GM19463 (cell line): ENCODE data around the gene CCDC179.

Source experiments
- ATAC-seq: cut with Tn5 transposase; IDR thresholded peaks from one replicate; pipeline ENCODE4 v1.9.1; 2021; ENCODE audit warnings: mild to moderate bottlenecking, moderate library complexity; ENCODE audit not compliant: unreplicated experiment

The CCDC179 gene

DNA sequence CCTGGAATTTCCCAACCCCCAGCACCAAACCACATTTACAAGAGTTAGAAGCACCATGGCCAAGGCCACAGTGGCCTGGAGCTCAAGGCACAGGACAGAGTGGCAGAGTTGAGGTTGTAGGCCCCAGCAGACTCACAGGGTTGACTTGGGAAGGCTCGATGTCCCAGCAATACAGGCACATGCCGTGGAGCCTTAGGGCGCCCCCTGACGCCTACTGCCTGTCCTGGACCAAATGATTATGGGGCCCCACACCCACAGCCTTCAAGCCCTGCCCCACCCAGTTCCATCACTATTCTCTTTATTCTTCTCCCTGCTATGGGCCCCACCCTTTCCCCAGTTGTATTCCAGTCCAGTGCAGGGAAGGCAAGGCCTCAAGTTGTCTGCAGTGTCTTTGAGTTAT, at the start of gene CCDC179:
CCDC179 (minus strand) TSS at position 234 of the 400 bp plus-strand sequence; CDS start at position 181, 53 bp downstream.
- no peak for ATAC-seq

DNA sequence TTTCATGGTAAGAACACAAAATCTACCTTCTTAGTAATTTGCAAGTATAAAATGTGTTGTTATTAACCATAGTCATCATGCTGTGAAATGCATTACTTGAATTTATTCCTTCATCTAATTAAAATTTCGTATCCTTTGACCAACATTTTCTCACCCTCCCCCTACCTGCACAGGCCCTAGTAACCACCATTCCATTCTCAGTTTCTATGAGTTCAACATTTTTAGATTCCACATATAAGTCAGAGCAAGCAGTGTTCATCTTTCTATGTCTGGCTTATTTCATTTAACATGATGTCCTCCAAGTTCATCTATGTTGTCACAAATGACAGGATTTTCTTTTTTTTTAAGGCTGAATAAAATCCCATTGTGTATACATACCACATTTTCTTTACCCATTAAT, 43.5 kb upstream of the CCDC179 start:
- no peak for ATAC-seq

DNA sequence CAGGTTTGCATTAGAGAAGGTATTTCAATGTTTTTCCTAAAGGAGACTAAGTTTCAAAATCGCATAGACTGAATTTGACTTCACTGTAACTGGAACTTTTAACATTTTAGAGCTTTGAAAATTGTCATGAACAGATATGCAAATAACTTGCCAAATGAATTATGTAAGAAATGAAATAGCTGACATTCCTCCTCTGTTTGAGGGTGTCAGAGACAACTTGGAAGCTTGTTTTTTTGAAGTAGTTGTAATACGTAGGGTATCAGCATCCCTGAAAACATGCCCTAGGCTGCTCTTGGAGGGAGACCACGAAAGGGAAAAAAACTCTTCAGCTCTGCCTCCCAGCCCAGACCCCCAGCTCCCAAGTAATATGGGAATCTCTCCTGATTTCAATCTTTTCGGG, 41.3 kb upstream of the CCDC179 start:
- ATAC-seq = no peak

DNA sequence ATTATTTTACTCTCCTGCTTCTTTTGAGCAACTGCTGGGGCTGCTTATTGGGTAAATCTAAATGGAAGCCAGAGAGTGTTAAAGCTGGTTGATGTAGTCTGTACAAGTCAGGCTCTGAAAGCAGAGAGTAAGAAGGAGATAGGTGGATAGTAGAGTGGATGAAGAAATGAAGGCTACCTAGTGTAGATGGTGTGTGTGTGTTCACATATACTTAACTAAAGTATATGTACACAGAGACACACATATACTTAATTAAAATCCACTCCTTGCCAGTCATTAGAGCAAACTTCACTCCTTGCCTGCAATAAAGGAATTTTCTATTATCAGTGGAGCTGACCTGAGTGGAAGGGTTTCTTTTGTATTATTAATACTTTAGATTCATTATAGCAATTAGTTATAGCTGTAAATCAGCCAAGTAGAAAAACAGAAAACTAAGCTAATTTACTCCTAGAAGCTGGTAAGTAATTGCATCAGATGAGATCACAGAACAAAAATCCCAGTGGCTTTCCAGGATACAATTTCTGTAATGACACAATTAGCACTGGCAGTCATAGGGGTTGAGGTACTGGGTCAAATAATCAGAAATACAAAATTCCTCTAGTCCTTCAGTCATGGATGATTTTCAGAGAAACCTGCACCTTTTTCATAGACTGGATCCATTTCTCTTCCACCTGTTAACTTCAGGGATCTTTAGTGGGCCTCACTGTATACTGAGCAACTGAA, 40.7 kb upstream of the CCDC179 start:
- ATAC-seq = no peak

DNA sequence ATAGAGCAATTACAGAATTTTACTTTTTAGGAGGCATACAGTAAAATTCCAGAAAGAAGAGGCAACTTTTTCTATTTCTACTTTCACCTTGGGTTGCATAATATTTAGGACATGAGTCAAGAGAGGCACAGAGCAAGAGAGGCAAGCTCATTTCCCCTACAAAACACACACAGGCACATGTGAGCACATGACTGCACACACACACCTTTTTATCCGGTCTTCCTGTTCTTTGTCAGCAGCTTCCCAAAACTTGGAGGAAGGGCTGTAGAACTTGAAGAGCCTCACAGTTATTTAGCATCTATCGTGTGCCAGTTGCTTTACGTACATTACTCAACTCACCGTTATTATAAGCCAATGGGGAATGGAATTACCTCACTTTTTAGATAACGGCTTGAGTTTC, 37.8 kb upstream of the CCDC179 start:
- no peak for ATAC-seq

DNA sequence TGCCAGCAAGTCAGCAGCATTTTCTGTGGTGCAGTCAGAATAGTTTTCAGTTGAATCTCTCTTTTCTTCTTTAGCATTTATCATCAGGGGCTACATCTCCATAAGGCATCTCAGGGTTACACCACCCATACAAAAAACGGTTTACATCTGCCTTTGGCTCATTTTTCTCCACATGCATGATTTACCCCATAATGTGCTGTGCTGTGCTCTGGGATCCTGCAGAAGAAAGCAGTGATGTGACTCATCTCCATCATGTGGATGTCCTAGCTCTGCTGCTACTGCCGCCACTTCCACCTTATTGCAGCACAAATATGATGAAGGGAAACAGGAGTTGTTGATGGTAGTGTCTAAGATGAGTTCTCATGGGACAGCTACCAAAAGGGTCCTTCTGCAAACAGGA, 30.0 kb upstream of the CCDC179 start:
- ATAC-seq = no peak

DNA sequence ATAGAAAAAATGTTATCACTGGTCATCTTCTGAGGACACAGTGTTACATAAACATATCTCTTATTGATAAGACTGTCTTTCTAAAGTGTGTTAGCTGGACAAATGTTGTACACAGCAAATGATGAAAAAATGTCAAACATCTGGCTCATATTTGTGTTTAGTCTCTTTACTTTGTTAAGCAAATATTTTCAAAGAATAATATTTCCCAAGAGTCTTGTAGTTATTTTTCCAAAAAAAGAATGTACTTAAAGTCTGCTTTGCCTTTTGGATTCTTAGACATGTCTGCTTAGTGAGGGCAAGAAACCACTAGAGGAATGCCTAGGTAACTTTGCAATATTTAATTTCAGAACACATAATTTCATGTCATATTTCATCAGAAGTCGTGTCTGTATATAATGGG, 23.9 kb upstream of the CCDC179 start:
- no peak for ATAC-seq

DNA sequence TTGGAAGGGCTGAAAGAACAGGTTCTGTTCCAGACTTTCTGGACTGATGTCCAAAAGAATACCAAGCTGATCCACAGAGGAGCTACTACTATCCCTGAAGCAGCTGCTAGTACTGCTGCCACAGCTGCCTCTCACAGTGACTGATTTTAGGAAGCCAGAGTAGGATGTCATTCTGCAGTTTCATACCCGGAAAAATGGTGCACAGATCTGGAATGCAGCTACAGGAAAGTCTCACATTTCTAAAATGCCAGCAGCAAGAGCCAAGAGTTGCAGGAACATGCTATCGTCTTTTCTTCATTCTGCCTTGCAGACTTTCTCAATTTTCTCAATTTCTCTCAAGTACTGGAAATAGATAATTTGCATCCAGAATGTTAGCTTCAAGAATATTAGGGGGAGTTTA, 19.4 kb upstream of the CCDC179 start:
- no peak for ATAC-seq

DNA sequence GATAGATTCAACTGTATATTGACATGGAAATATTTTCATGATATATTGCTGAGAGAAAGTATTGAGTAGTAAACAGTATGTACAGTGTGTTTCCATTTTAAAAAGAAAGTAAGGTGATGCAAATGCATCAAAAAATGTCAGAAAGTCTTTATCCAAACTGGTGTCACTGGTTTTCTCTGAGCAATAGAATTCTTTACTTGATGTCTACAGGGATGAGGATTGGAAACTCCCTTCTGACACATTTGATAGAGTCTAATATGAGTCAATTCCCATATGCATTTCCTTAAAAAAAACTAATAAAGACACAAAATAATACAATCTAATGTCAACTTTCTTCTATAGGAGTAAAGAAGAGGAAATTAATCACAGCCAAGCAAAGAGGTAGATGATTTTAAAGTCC, 18.3 kb upstream of the CCDC179 start:
- ATAC-seq = no peak

DNA sequence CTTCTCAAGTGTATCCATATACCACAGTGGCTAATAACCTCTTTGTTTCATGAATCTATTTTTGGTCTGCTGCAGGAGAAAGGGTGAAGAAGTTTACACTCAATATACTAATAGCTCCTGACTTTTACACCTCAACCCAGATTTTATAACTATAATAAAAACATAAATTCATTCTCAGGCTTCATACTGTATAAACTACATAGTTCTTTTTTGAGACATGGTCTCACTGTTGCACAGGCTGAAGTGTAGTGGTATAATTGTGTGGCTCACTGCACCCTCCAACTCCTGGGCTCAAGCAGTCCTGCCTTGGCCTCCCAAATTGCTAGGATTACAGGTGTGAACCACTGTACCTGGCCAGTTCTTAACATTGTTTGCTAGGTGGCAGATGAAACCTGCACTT, 17.8 kb upstream of the CCDC179 start:
- ATAC-seq = no peak

DNA sequence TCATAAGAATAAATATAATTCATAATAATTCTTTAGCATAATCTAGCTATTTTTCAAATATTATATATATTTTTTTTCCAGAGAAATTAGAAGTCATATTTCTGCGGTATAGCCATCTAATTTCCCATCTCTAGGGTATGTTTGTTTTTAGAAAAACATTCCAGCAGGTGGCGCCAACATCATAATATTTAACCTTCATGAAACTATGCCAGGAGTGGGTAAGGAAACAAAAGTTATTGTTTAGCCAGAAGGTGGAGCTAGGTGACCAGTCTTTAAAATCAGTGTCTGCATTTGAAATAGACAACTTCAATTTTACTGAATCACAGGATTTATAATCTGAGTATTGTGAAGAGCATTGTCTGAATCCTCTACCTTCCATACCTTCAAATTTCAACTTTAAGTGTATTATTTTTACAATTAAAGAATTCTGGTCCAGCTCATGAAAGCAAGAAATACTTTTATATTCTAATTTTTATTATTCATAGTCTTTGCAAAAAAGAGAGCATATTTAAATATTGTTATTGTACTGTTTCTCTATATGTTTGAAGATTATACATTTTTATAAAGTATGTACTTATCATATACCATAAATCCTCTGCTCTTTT, 15.7 kb upstream of the CCDC179 start:
- peak; percentile 96 for ATAC-seq

DNA sequence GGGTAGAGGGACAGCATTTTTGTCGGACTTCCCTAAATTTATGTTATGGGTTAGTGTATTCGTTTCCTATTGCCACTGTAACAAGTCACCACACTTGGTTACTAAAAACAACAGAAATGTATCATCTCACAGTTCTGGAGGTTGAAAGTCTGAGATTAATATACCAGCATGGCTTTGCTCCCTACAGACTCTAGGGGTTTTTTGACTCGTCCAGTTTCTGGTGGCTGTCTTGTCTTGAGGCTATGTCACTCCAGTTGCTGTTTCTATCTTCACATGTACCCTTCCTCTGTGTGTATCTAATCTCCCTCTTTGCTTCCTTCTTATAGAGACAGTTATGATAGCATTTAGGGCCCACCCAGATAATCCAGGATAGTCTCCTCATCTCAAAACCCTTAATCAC, 9.1 kb upstream of the CCDC179 start:
- ATAC-seq = peak; percentile 69

DNA sequence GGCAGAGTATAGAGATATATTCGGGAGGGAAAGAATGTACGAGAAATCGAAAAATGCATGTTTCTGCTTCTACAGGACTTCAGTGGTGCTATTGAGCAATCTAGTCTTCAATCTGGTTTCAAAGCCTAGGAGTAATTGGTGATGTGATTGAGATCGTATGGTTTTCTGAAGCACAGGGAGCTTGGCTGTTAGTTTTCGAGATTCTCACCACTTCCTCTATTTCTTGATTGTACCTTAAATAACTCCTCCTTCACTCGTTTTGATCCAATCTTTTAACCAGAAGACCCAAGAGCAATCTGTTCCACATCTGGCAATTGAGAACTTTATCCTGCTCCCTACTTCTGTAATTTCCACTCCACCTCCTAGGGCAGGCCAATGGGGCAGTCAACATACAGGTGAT, 518 bp downstream of the CCDC179 start:
- ATAC-seq = no peak

DNA sequence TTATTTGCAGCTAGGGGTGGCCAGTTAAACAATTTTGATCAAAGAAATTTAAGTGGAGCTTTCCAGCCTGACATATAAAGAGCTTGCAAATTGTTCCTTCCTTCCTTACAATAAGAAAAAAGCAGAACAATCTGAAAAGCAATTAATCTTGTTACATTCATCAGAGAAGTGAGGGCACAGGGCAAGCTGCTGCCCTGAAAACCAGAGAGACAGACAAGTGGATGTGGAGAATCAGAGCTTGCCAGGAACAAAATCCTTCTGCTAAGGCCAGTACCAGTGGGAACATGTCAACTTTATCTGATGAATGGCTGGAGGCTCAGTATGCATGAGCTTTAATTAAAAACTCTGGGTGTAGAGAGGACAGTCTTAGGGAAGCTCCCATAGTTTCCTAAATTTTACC, 8.8 kb downstream of the CCDC179 start:
- ATAC-seq = no peak

DNA sequence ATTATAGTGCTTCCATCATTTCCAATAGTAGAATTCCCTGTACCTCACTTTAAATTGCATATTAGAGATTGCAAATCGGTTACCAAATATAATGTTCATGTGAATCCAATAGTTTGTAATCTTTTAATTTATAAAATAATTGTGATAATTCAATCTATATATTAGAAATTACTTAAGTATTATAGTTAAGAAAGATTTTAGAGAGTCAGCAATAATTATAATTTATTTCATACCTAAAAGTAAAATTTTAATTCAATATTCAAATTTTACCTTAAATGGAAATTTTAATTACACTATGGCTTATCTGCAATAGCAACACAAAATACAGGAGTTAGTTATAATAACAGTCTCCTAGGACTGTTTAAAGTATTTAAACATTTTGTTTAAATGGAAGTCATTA, 13.5 kb downstream of the CCDC179 start:
- ATAC-seq = no peak

DNA sequence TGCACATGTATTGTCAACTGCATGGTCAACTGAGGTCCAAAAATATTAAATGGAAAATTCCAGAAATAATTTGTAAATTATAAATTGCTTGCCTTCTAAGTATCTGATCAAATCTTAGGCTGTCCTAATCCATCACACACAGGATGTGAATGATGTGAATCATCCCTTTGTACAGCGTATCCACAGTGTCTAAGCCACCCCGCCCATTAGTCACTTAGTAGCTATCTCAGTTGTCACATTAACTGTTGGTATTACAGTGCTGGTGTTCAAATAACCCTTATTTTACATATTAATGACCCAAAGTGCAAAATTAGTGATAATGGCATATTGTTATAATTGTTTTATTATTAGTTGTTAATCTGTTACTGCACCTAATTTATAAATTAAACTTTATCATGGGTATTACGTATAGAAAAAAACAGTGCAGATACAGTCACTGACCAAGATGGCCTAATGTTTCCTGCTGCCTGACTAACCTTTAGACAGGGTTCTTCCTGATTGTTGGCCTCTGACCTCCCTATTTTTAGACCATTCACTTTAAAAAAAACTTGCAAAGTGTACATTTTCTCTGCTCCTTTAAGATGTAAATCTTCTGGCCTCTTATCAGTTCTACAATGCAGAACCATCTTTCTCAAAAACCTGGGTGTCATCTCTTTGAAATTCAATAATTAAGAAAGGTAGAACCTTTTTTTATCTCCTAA, 27.8 kb downstream of the CCDC179 start:
- no peak for ATAC-seq

DNA sequence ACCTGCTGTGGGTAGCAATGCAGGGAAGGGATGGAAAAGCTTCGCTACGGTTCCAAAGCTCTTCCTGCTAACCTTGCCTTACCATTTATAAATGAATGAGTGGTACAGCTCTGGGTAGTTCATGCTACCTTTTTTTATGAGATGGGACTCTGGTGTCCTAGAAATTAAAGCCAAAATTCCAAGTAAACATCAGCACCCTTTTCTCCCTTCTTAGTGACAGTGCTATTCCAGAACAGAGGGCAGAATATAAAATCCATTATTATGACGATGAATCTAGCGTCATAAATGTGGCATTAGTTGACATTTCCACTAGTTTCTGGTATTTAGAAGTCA, 30.2 kb downstream of the CCDC179 start:
- ATAC-seq = no peak

DNA sequence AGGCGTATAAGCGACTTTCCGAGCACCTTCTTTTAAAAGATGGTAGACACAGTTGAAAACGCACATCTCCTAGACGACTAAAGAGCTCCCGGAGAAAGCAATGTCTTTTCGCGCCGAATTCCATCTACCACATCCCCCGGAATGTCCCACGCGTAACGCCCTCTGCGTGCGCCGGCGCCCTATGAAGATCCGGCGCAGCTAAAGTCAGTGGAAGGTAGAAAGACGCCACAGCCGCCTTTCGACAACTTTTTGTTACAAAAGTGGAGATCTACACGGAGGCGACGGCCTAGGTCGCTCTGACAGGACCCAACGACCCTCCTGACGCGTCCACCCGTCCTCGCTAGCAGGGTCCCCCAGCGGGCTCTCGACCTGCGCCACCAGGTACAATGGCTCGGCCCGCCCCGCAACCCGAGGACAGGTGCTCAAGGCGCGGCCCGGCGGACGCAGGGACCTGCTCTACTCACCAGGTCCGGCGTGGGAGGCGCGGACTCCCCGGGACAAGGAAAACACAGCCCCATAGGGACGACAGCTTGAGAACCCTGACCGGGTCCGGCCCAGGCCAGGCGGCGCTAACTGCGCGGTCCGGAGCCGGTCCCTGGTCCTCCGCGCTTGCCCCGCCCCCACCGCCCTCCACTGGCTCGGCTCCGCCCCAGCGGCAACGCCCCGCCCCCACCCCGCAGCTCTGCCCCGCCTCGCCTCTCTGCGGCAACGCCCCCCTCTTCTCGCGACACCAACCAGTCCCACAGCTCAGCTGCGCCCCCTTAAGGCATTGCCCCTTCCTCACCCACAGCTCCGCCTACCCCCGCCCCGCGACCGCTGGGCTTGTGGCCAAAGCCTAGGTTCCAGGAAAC, 30.8 kb downstream of the CCDC179 start, which contains the start of gene SVIP:
SVIP (minus strand) TSS at position 571 of the 851 bp plus-strand sequence; CDS start at position 518, 53 bp downstream.
- ATAC-seq = peak; percentile 90

DNA sequence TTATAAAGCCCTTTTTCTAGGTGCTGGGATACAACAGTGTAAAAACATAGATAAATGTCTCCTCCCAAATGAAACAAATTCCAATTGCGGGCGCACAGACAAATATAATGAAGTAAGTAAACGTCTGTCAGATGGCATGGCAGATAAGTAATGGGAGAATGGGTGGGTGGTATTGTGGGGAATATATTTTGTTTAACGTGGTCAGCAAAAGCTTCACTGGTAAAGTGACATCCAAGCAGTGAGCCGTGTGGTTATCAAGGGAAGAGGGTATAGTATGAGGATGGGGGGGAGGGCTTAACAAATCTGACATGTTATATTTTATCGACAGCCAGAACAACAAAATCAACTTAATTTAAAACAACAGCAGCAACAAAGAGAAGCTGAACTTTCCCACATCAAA, 31.9 kb downstream of the CCDC179 start:
- no peak for ATAC-seq

DNA sequence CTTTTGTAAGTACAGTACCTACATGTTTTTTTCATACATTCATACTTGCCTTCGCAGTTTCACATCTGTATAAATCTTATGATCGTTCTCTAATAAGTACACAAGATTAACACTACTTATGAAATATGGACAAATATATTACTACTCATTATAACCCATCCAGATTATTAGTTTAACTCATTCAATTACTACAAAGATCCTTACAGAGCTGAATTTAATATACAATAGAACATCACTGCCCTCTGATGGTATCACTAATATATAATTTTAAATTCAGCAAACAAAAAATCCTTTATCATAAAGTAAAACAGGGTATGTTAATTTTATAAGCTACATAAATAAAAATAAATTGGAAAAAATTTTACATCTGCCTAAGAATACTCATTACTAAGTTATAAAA, 38.1 kb downstream of the CCDC179 start:
- no peak for ATAC-seq

DNA sequence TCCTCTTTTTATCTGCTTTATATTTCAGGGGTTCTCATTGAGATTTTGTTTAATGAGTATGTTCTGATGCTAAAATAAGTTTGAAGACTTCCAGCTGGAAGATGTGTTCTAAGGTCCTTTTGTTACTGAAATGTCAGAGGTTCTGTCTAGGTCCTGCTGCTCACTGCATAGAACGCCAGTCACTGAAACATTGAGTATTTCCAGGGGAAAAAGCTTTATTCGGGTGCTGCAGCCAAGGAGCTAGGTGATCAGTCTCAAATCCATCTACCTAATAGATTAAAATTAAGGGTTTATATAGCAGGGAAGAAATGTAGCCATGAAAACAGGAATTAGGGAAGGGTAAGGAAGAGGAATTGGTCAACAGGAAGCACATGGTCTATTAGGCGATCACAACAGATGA, 50.4 kb downstream of the CCDC179 start:
- no peak for ATAC-seq
